GM12891 (cell line): ENCODE data around the gene TMEM87A.

ENCODE experiments used
- PAX5 ChIP-seq: IDR thresholded peaks from 2 replicates; pipeline ENCODE4 v1.6.1; 2011; ENCODE audit warnings: low read length, moderate library complexity, mild to moderate bottlenecking; ENCODE audit not compliant: insufficient read depth, severe bottlenecking
- POLR2AphosphoS5 ChIP-seq: IDR thresholded peaks from 2 replicates; pipeline ENCODE4 v1.6.1; 2011; ENCODE audit warnings: low read depth, low read length, control low read depth
- TAF1 ChIP-seq: IDR thresholded peaks from 2 replicates; pipeline ENCODE4 v1.6.1; 2011; ENCODE audit warnings: low read depth, low read length, control low read depth

DNA sequence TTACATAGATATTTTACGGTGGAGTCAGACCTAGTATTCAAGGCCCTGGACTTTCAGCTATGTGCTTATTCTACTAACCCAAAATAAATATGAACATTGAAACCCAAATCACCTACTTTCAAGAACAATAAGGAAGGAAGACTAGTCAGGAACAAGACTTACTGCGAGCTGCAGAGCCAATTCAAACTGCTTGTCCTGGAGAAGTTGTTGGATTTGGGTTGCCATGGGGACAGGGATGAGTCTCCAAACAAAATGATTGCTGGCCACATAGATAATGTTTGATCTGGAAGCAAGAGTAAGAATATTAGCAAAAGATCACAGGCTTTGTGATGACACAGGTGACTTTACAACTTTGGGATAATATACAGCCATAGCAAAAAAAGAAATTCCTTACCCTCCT is 95.2 kb downstream of the TMEM87A start:
- no peak for TF ChIP-seq TAF1
- no peak for TF ChIP-seq PAX5
- no peak for TF ChIP-seq POLR2AphosphoS5
